ENCODE data around the gene INTS11. TPM values are rescaled to one million over a fixed set of nuclear protein-coding genes. Genes with fewer than 3 reads are reported as not detected.

Gene INTS11
- total RNA-seq, 1 experiment from 2014 or later = 161 TPM

DNA sequence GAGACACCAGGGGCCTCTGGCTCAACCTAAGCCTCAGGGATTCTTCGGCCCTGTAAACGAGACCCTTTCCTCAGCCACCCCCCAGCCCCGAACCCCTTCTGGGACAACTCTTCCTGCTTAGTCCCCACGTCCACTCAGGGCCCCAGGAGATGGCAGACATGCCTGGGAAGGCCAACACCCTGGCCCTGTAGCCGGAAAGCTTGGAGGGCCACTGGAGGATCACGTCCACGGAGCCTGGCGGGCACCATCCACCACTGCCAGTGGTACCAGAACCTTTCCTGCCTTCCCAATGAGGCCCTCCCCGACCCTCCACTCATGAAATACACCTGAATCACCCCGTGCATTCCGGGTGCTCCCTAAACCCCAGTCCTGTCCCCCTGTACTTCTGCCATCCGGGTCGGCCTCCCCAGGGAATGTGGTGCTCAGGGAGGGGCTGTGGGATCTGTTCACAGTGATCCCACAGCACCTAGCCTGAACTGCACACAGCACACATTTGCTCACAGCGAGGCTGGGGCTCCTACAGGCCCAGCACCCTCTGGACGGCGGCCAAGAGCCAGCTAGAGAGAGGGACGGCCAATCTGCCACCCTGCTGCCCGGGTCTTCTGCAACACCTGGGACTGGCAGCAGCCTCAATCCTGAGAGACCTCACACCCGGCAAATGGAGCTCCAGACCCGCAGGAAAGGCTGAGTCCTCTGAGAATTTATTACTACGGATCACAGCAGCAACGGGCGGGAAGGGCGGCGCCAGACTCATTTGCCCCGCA is 48.8 kb upstream of the INTS11 start:
- ChIA-PET POLR2A (no interaction called here), RAD21 (ENCODE audit: low non-redundant PET in 1 of 2, low total read pairs in 2 of 2, uncharacterized antibody in 2 of 2, unreplicated experiment in 2 of 2) (no interaction called here), CTCF (no interaction called here)
- Histone ChIP-seq H3K9ac (ENCODE audit: low read length) (peak overlapping the region; percentile 96), H3K9me2 (ENCODE audit: insufficient read depth) (no peaks in the 10 kb centered on the region), H3K27me3 (ENCODE audit: insufficient read depth, low read length) (no peaks in the 10 kb centered on the region), H4K20me1 (ENCODE audit: insufficient read depth) (no peaks in the 10 kb centered on the region), H3K9me3 (ENCODE audit: control insufficient read depth in 1 of 2, insufficient read depth in 1 of 2, low read depth in 1 of 2, low read length in 2 of 2) (no peaks in the 10 kb centered on the region), H3K4me3 (replicated peaks in 1 of 2; ENCODE audit: low read depth in 1 of 2, low read length in 2 of 2) (peak overlapping the region; percentile 73 to 93), H3K4me1 (ENCODE audit: control insufficient read depth in 1 of 2, insufficient read depth in 2 of 2, low read length in 2 of 2) (peaks cover 14 to 33% of the 10 kb centered on the region in 2 experiments), H2AFZ (ENCODE audit: low read depth, low read length, poor library complexity, severe bottlenecking) (no peak overlapping the region), H3K36me3 (ENCODE audit: control insufficient read depth in 1 of 2, insufficient read depth in 2 of 2, low read length in 2 of 2) (peaks cover 0 to 11% of the 10 kb centered on the region in 2 experiments; a peak in 1 of 4 replicates), H3K4me2 (ENCODE audit: low read length) (peak overlapping the region; percentile 79), H3K27ac (ENCODE audit: low read depth, low read length) (peak overlapping the region; percentile 27; the same call in 1 of the 2 replicates), H3K79me2 (ENCODE audit: insufficient read depth, low read length) (peaks cover 29% of the 10 kb centered on the region)
- TF ChIP-seq ZNF274 (IDR thresholded peaks at IDR 0.05; ENCODE audit: low read depth, low read length) = no peak
- no peak for TF ChIP-seq TCF7L2 (IDR thresholded peaks at IDR 0.05; ENCODE audit: borderline replicate concordance, extremely low read depth, insufficient read depth, insufficient read length)
- TF ChIP-seq FOSL1 (IDR thresholded peaks at IDR 0.05; ENCODE audit: low read depth) = no peak
- no peak for TF ChIP-seq SP1 (IDR thresholded peaks at IDR 0.05; ENCODE audit: low read depth)
- TF ChIP-seq, protein P1, sequence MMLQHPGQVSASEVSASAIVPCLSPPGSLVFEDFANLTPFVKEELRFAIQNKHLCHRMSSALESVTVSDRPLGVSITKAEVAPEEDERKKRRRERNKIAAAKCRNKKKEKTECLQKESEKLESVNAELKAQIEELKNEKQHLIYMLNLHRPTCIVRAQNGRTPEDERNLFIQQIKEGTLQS (IDR thresholded peaks at IDR 0.05) = no peak
- TF ChIP-seq, protein P2, sequence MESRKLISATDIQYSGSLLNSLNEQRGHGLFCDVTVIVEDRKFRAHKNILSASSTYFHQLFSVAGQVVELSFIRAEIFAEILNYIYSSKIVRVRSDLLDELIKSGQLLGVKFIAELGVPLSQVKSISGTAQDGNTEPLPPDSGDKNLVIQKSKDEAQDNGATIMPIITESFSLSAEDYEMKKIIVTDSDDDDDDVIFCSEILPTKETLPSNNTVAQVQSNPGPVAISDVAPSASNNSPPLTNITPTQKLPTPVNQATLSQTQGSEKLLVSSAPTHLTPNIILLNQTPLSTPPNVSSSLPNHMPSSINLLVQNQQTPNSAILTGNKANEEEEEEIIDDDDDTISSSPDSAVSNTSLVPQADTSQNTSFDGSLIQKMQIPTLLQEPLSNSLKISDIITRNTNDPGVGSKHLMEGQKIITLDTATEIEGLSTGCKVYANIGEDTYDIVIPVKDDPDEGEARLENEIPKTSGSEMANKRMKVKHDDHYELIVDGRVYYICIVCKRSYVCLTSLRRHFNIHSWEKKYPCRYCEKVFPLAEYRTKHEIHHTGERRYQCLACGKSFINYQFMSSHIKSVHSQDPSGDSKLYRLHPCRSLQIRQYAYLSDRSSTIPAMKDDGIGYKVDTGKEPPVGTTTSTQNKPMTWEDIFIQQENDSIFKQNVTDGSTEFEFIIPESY (IDR thresholded peaks at IDR 0.05; ENCODE audit: extremely low read depth, insufficient replicate concordance, low read length) = no peak
- TF ChIP-seq, protein P3, sequence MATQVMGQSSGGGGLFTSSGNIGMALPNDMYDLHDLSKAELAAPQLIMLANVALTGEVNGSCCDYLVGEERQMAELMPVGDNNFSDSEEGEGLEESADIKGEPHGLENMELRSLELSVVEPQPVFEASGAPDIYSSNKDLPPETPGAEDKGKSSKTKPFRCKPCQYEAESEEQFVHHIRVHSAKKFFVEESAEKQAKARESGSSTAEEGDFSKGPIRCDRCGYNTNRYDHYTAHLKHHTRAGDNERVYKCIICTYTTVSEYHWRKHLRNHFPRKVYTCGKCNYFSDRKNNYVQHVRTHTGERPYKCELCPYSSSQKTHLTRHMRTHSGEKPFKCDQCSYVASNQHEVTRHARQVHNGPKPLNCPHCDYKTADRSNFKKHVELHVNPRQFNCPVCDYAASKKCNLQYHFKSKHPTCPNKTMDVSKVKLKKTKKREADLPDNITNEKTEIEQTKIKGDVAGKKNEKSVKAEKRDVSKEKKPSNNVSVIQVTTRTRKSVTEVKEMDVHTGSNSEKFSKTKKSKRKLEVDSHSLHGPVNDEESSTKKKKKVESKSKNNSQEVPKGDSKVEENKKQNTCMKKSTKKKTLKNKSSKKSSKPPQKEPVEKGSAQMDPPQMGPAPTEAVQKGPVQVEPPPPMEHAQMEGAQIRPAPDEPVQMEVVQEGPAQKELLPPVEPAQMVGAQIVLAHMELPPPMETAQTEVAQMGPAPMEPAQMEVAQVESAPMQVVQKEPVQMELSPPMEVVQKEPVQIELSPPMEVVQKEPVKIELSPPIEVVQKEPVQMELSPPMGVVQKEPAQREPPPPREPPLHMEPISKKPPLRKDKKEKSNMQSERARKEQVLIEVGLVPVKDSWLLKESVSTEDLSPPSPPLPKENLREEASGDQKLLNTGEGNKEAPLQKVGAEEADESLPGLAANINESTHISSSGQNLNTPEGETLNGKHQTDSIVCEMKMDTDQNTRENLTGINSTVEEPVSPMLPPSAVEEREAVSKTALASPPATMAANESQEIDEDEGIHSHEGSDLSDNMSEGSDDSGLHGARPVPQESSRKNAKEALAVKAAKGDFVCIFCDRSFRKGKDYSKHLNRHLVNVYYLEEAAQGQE (IDR thresholded peaks at IDR 0.05; ENCODE audit: low read depth) = no peak
- TF ChIP-seq CBX3 (IDR thresholded peaks at IDR 0.05; ENCODE audit: low read depth) = no peak
- no TSS peak for BruUV-seq (replicated peaks)
- intact Hi-C loops (cut with micrococcal nuclease) = no loop called here
- ATAC-seq = no peak
- DNase-seq (ENCODE audit: low read depth, low spot score) = no peak

Data from HCT116 (cell line).